ENCODE data around the gene PIH1D2. TPM values are rescaled to one million over a fixed set of nuclear protein-coding genes. Genes with fewer than 3 reads are reported as not detected.

PIH1D2 gene
- total and polyA plus RNA-seq, 9 of the 15 experiments (the other 6 are each of a cell fraction or from before 2014, with no cell fraction given): 1.5 to 5.4 (median 3.0) TPM

GRCh38 chr11:112085822-112086421 is 12.1 kb upstream of the PIH1D2 start (continued):
- TF ChIP-seq HNRNPUL1 (IDR thresholded peaks at IDR 0.05; ENCODE audit: low read length): 0 out of 2 replicates have a peak, but pooled peaks have one; percentile 70
- peak; percentile 39; the same call in 1 of the 2 replicates for TF ChIP-seq ZFX (CRISPR knock-in tag; IDR thresholded peaks at IDR 0.05)
- 0 out of 2 replicates have a peak, but pooled peaks have one; percentile 26 for TF ChIP-seq SMARCC2 (IDR thresholded peaks at IDR 0.05; ENCODE audit: low read depth)
- peak; percentile 48; the same call in 1 of the 2 replicates for TF ChIP-seq ESRRA (IDR thresholded peaks at IDR 0.05; ENCODE audit: borderline replicate concordance, low read depth)
- TF ChIP-seq MYC (IDR thresholded peaks at IDR 0.05; ENCODE audit: low read depth, low read length): peak; percentile 72; the same call in 1 of the 2 replicates
- peak; percentile 72; the same call in 1 of the 2 replicates for TF ChIP-seq MYC (CRISPR knock-in tag; IDR thresholded peaks at IDR 0.05; ENCODE audit: borderline replicate concordance, low read depth)
- TF ChIP-seq SAP30 (IDR thresholded peaks at IDR 0.05; ENCODE audit: borderline replicate concordance, insufficient read depth, low read depth, low read length, poor library complexity, severe bottlenecking): peak; percentile 12
- TF ChIP-seq, protein P1, sequence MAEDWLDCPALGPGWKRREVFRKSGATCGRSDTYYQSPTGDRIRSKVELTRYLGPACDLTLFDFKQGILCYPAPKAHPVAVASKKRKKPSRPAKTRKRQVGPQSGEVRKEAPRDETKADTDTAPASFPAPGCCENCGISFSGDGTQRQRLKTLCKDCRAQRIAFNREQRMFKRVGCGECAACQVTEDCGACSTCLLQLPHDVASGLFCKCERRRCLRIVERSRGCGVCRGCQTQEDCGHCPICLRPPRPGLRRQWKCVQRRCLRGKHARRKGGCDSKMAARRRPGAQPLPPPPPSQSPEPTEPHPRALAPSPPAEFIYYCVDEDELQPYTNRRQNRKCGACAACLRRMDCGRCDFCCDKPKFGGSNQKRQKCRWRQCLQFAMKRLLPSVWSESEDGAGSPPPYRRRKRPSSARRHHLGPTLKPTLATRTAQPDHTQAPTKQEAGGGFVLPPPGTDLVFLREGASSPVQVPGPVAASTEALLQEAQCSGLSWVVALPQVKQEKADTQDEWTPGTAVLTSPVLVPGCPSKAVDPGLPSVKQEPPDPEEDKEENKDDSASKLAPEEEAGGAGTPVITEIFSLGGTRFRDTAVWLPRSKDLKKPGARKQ (CRISPR knock-in tag; IDR thresholded peaks at IDR 0.05): no peak
- no peak for TF ChIP-seq ZNF445 (CRISPR knock-in tag; IDR thresholded peaks at IDR 0.05; ENCODE audit: low read depth)
- no peak for TF ChIP-seq KDM4B (IDR thresholded peaks at IDR 0.05; ENCODE audit: borderline replicate concordance in 2 of 2, low read depth in 1 of 2)
- TF ChIP-seq ZNF431 (CRISPR knock-in tag; IDR thresholded peaks at IDR 0.05): peak; percentile 64; the same call in 1 of the 2 replicates
- TF ChIP-seq NEUROD1 (IDR thresholded peaks at IDR 0.05; ENCODE audit: borderline replicate concordance, low read depth, low read length, partially characterized antibody): peak; percentile 29
- TF ChIP-seq ZBTB49 (CRISPR knock-in tag; IDR thresholded peaks at IDR 0.05; ENCODE audit: borderline replicate concordance): no peak
- no peak for TF ChIP-seq CREM (IDR thresholded peaks at IDR 0.05; ENCODE audit: low read depth)
- 0 out of 2 replicates have a peak, but pooled peaks have one; percentile 23 for TF ChIP-seq MIER1 (IDR thresholded peaks at IDR 0.05; ENCODE audit: low read depth)
- TF ChIP-seq TAL1 (IDR thresholded peaks at IDR 0.05): no peak
- TF ChIP-seq DNMT1 (IDR thresholded peaks at IDR 0.05): no peak
- TF ChIP-seq, protein P2, sequence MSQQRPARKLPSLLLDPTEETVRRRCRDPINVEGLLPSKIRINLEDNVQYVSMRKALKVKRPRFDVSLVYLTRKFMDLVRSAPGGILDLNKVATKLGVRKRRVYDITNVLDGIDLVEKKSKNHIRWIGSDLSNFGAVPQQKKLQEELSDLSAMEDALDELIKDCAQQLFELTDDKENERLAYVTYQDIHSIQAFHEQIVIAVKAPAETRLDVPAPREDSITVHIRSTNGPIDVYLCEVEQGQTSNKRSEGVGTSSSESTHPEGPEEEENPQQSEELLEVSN (IDR thresholded peaks at IDR 0.05; ENCODE audit: borderline replicate concordance in 1 of 2, extremely low read depth in 1 of 2, insufficient read depth in 1 of 2, insufficient read length in 1 of 2, low read depth in 1 of 2, low read length in 1 of 2, poor library complexity in 1 of 2, severe bottlenecking in 1 of 2): peak in 1 of 2 experiments; percentile 40
